HepG2 (cell line): Measurements from ENCODE around the gene EXOC3L2. TPM values are rescaled to one million over a fixed set of nuclear protein-coding genes. Genes with fewer than 3 reads are reported as not detected.
A peak's percentile ranks its signal among the peaks of the same experiment; 100 is the strongest.

Experiments used
- ATAC-seq: fragments of 200-7000 bp; cut with Tn5 transposase; 3 replicates; pipeline ENCODE4 v1.9.1; 2020; ENCODE audit warnings: mild to moderate bottlenecking, moderate library complexity
- BruUV-seq: library from RNA; stranded (reverse); fragments of 400-500 nt; replicated peaks from 2 replicates; lab custom pipeline; 2021; lab: Mats Ljungman, UMichigan
- CTCF ChIA-PET: fragments of 300-600 bp; formaldehyde crosslinking; extraction: SDS; loops from one replicate; lab custom pipeline; 2021; ENCODE audit warnings: low total read pairs, inconsistent platforms, low intra/inter-chr PET ratio; lab: Yijun Ruan, JAX
- POLR2A ChIA-PET: fragments of 350-600 bp; sonication (Branson Sonifier 250); formaldehyde crosslinking; loops from one replicate; lab custom pipeline; 2020; ENCODE audit warnings: antibody characterized with exemption, inconsistent platforms; lab: Yijun Ruan, JAX
- DNase-seq: peaks from one replicate; pipeline ENCODE4 v3.0.0-alpha.2; 2015; ENCODE audit warnings: low spot score
- FAIRE-seq: peaks from 3 replicates; lab custom pipeline; 2011; peaks lifted over from hg19 to GRCh38; lab: Jason Lieb, UNC
- H2AFZ ChIP-seq: one replicate; pipeline ENCODE4 v1.6.1; 2011; ENCODE audit warnings: low read length, inconsistent platforms
- H3K27ac ChIP-seq: fragments of 300-600 bp; 3 replicates; pipeline ENCODE4 v1.8.0; 2011; ENCODE audit warnings: mixed run types, mild to moderate bottlenecking, mixed read lengths, low read length, inconsistent platforms; ENCODE audit not compliant: insufficient read depth; ENCODE audit errors: extremely low read length
- H3K27me3 ChIP-seq, 2 experiments: fragments of 200-600 bp in 1 of 2; 2 replicates in 1 of 2; 3 replicates in 1 of 2; pipeline versions ENCODE4 v1.6.0 to v1.8.0; 2011; ENCODE audit warnings: low read length in 2 of 2, mild to moderate bottlenecking in 2 of 2, moderate library complexity in 2 of 2, inconsistent platforms in 1 of 2; ENCODE audit not compliant: insufficient read depth in 2 of 2, control insufficient read depth in 1 of 2
- H3K36me3 ChIP-seq, 2 experiments: fragments of 200-600 bp in 1 of 2; replicated peaks in 1 of 2; 2 replicates in 1 of 2; 3 replicates in 1 of 2; pipeline versions ENCODE4 v1.5.1 to v1.8.0; 2011; ENCODE audit warnings: low read length in 2 of 2, inconsistent platforms in 1 of 2; ENCODE audit not compliant: insufficient read depth in 2 of 2, control insufficient read depth in 1 of 2
- H3K4me1 ChIP-seq: 2 replicates; pipeline ENCODE4 v1.5.1; 2012; ENCODE audit warnings: low read length, inconsistent platforms; ENCODE audit not compliant: insufficient read depth
- H3K4me2 ChIP-seq: 2 replicates; pipeline ENCODE4 v1.6.0; 2011; ENCODE audit warnings: low read depth, low read length, inconsistent platforms
- H3K4me3 ChIP-seq, 3 experiments: fragments of 200-600 bp in 1 of 3; sonication (generic), shearing (Covaris generic) in 1 of 3; replicated peaks in 1 of 3; 2 replicates each; pipeline ENCODE4 v1.5.1; 2011 to 2016; ENCODE audit warnings: low read length in 3 of 3, inconsistent platforms in 2 of 3, low read depth in 2 of 3, mild to moderate bottlenecking in 2 of 3, control low read depth in 1 of 3, mixed read lengths in 1 of 3; ENCODE audit not compliant: insufficient read depth in 1 of 3
- H3K79me2 ChIP-seq: one replicate; pipeline ENCODE4 v1.6.1; 2011; ENCODE audit warnings: low read length, inconsistent platforms; ENCODE audit not compliant: insufficient read depth
- H3K9ac ChIP-seq: 2 replicates; pipeline ENCODE4 v1.6.0; 2011; ENCODE audit warnings: mild to moderate bottlenecking, low read depth, low read length, inconsistent platforms; ENCODE audit not compliant: insufficient read depth
- H3K9me3 ChIP-seq: 2 replicates; pipeline ENCODE4 v1.5.1; 2012; ENCODE audit warnings: mild to moderate bottlenecking, low read length
- H4K20me1 ChIP-seq: 2 replicates; pipeline ENCODE4 v1.6.0; 2011; ENCODE audit warnings: inconsistent platforms, mild to moderate bottlenecking, low read length, moderate library complexity; ENCODE audit not compliant: insufficient read depth
- EP300 ChIP-seq, 3 experiments: sonication (generic) in 1 of 3; formaldehyde crosslinking in 1 of 3; IDR thresholded peaks; 2 replicates each; pipeline versions ENCODE4 v1.5.1 to v1.6.1; 2011 to 2020; ENCODE audit warnings: low read depth in 2 of 3, low read length in 2 of 3, borderline replicate concordance in 1 of 3, improper control_type of control experiment in 1 of 3, mild to moderate bottlenecking in 1 of 3, missing genetic modification reagents in 1 of 3, moderate library complexity in 1 of 3
- FLYWCH1 ChIP-seq: sonication (generic); formaldehyde crosslinking; IDR thresholded peaks from 2 replicates; pipeline ENCODE4 v1.8.1; 2023; ENCODE audit warnings: mild to moderate bottlenecking, missing genetic modification reagents
- GRHL1 ChIP-seq: sonication (generic); formaldehyde crosslinking; conservative IDR thresholded peaks from 2 replicates; pipeline ENCODE4 v1.8.0; 2022; ENCODE audit warnings: missing genetic modification reagents
- TIGD3 ChIP-seq: sonication (generic); formaldehyde crosslinking; IDR thresholded peaks from 2 replicates; pipeline ENCODE4 v1.5.1; 2020; ENCODE audit warnings: mild to moderate bottlenecking, missing genetic modification reagents, borderline replicate concordance
- ZBTB4 ChIP-seq: sonication (generic); formaldehyde crosslinking; IDR thresholded peaks from 2 replicates; pipeline ENCODE4 v1.4.0; 2020; ENCODE audit warnings: missing genetic modification reagents, mild to moderate bottlenecking, borderline replicate concordance
- ZNF574 ChIP-seq: sonication (generic); formaldehyde crosslinking; IDR thresholded peaks from 2 replicates; pipeline ENCODE4 v1.4.0; 2020; ENCODE audit warnings: missing genetic modification reagents
- ZNF770 ChIP-seq: sonication (generic); formaldehyde crosslinking; IDR thresholded peaks from 2 replicates; pipeline ENCODE4 v1.5.0; 2020; ENCODE audit warnings: mild to moderate bottlenecking, missing genetic modification reagents
- WGBS: methylation state at CpG from one replicate; pipeline ENCODE4 v1.1.6; 2017; ENCODE audit warnings: low lambda C conversion rate; 5-methylcytosine and 5-hydroxymethylcytosine counted together
- in situ Hi-C: cut with HindIII; loops from 2 replicates; pipeline ENCODE4 v1.10.0; 2017; ENCODE audit warnings: low pct_unique_long_range_greater_than_20kb; ENCODE audit not compliant: extremely low pct_ligation_motif_present
- intact Hi-C: fragments of 100-400 bp; cut with micrococcal nuclease; formaldehyde crosslinking; loops from one replicate; pipeline ENCODE4 v1.10.0; 2022; ENCODE audit not compliant: unreplicated experiment
- polyA plus RNA-seq, 8 experiments: library from polyadenylated mRNA; depleted of rRNA in 3 of 8; stranded (reverse) in 7 of 8; unstranded in 1 of 8; fragments of >200 nt; fragmentation: Illumina TruSeq in 4 of 8; extraction: Trizol in 4 of 8; gene quantifications; 2 replicates each; pipeline versions ENCODE4 v1.2.1 to v1.2.3, GENCODE V29; 2011 to 2016; ENCODE audit warnings: low read depth in 4 of 8, missing spikeins in 1 of 8, mixed read lengths in 1 of 8; ENCODE audit not compliant: insufficient read depth in 1 of 8
- total RNA-seq, 5 experiments: library from RNA; depleted of rRNA; stranded (reverse); fragments of >200 nt; fragmentation: Illumina TruSeq; extraction: Trizol; gene quantifications; 2 replicates each; pipeline ENCODE4 v1.2.3, GENCODE V29; 2016; ENCODE audit warnings: low read depth in 1 of 5

EXOC3L2 gene
- total and polyA plus RNA-seq, 2 of the 13 experiments (the other 11 are each of a cell fraction or from before 2014, with no cell fraction given), result 0.21 TPM; not detected in 1

- Histone ChIP-seq H2AFZ (no peak overlapping the region), H3K4me2 (no peak overlapping the region), H3K4me1 (peaks cover 62% of the 10 kb centered on the region), H3K27ac (no peak overlapping the region), H3K36me3 (no peaks in the 10 kb centered on the region), H3K4me3 (no peak overlapping the region), H3K27me3 (no peaks in the 10 kb centered on the region; a peak in 1 of 5 replicates), H3K9me3 (no peaks in the 10 kb centered on the region), H3K79me2 (peaks cover 11% of the 10 kb centered on the region), H3K9ac (no peak overlapping the region), H4K20me1 (no peaks in the 10 kb centered on the region)
- no peak for ATAC-seq
- ChIA-PET CTCF (no interaction called here), POLR2A (interaction anchor here (1.3 kb wide), 1 partner anchor 11 kb away, joined by 4 read pairs; no protein-coding TSS in a partner anchor)
- intact Hi-C loops (no loop called here), in situ Hi-C loops (no loop called here)
- WGBS, result 72% methylated on average over 10 of the region's 10 CpGs
- no peak for DNase-seq
- BruUV-seq, result no TSS peak
- no peak for TF ChIP-seq FLYWCH1 (CRISPR knock-in tag)
- no peak for TF ChIP-seq GRHL1 (CRISPR knock-in tag)
- no peak for TF ChIP-seq ZBTB4 (CRISPR knock-in tag)
- no peak for TF ChIP-seq EP300 (IDR thresholded peaks at IDR 0.05; ENCODE audit: low read depth in 2 of 2, low read length in 2 of 2)
- TF ChIP-seq EP300 (CRISPR knock-in tag; IDR thresholded peaks at IDR 0.05; ENCODE audit: borderline replicate concordance), result no peak
- peak; percentile 47; the same call in 1 of the 2 replicates for TF ChIP-seq ZNF770 (CRISPR knock-in tag)
- TF ChIP-seq TIGD3 (CRISPR knock-in tag), result no peak
- TF ChIP-seq ZNF574 (CRISPR knock-in tag), result no peak
- FAIRE-seq, result no peak
Measured at GRCh38 chr19:45175515-45176345, 69.5 kb downstream of the EXOC3L2 start.
